PC-3 (cell line): ENCODE results near the gene IKBKE.

Experiments
- CTCF ChIP-seq: fragments of 300-600 bp; sonication (generic); conservative IDR thresholded peaks from 2 replicates; pipeline ENCODE4 v1.5.1; 2017; ENCODE audit warnings: antibody characterized with exemption, low read depth, mild to moderate bottlenecking, low read length
- EZH2 ChIP-seq: fragments of 300-600 bp; sonication (generic); IDR thresholded peaks from one replicate; pipeline ENCODE4 v1.6.1; 2017; ENCODE audit warnings: antibody characterized with exemption, mild to moderate bottlenecking, low read length; ENCODE audit not compliant: unreplicated experiment
- EZH2phosphoT487 ChIP-seq: fragments of 300-600 bp; sonication (generic); IDR thresholded peaks from 2 replicates; pipeline ENCODE4 v1.6.1; 2018; ENCODE audit warnings: mild to moderate bottlenecking, antibody characterized with exemption, low read length, borderline replicate concordance

GRCh38 chr1:206540044-206540780 lies 69.9 kb downstream of the IKBKE start:
- TF ChIP-seq CTCF, result no peak
- no peak for TF ChIP-seq EZH2
- no peak for TF ChIP-seq EZH2phosphoT487
